Activated CD4-positive, alpha-beta memory T cell treated with anti-CD3 and anti-CD28 coated beads for 36 hours (primary cell): ENCODE results near the gene METRN. TPM values are rescaled to one million over a fixed set of nuclear protein-coding genes. Genes with fewer than 3 reads are reported as not detected.
A peak's percentile ranks its signal among the peaks of the same experiment; 100 is the strongest.

ENCODE experiments used
- CTCF ChIA-PET: fragments of 350-600 bp; sonication (Branson Sonifier 250); formaldehyde crosslinking; loops from one replicate; lab custom pipeline; 2021; ENCODE audit warnings: antibody characterized with exemption, inconsistent platforms; lab: Charles Lee
- POLR2A ChIA-PET: fragments of 350-600 bp; sonication (Branson Sonifier 250); formaldehyde crosslinking; loops from one replicate; lab custom pipeline; 2021; ENCODE audit warnings: antibody characterized with exemption; lab: Charles Lee
- DNase-seq: peaks from one replicate; pipeline ENCODE4 v3.0.0-alpha.2; 2020
- H3K27ac Mint-ChIP-seq: one replicate; pipeline ENCODE4 v1.8.0; 2021; ENCODE audit warnings: mixed read lengths
- H3K27me3 Mint-ChIP-seq: one replicate; pipeline ENCODE4 v1.8.0; 2021; ENCODE audit warnings: mixed read lengths
- H3K36me3 Mint-ChIP-seq: one replicate; pipeline ENCODE4 v1.8.0; 2021; ENCODE audit warnings: mixed read lengths
- H3K4me1 Mint-ChIP-seq: one replicate; pipeline ENCODE4 v1.8.0; 2021; ENCODE audit warnings: low read depth, mixed read lengths
- H3K4me3 Mint-ChIP-seq: one replicate; pipeline ENCODE4 v1.8.0; 2021; ENCODE audit warnings: mild to moderate bottlenecking, mixed read lengths
- H3K9me3 Mint-ChIP-seq: one replicate; pipeline ENCODE4 v1.8.0; 2021; ENCODE audit warnings: mixed read lengths
- intact Hi-C: fragments of 100-400 bp; cut with micrococcal nuclease; formaldehyde crosslinking; loops from one replicate; pipeline ENCODE4 v1.15.1; 2023
- total RNA-seq, 2 experiments: library from RNA; stranded (reverse); gene quantifications; one replicate each; pipeline ENCODE4 v1.2.3, GENCODE V29; 2021

METRN gene
- total RNA-seq, 2 experiments from 2014 or later, result 14.6 to 16.0 TPM

GRCh38 chr16:716200-716568 is 1.3 kb downstream of the METRN start:
- H3K4me1 Mint-ChIP-seq, result peaks cover 19% of the 10 kb centered on the region
- ChIA-PET CTCF (interaction anchor here (0.8 to 5.2 kb wide), 9 partner anchors 9 to 70 kb away, joined by 3 to 120 read pairs (median 9); partner anchors contain the start of genes CHTF18, CIAO3, HAGHL and RPUSD1), POLR2A (interaction anchor here (1.2 to 1.5 kb wide), 4 partner anchors 10 to 21 kb away, joined by 3 to 9 read pairs (median 6); partner anchors contain the start of genes CCDC78 and HAGHL)
- DNase-seq, result no peak
- peaks cover 9% of the 10 kb centered on the region for H3K27me3 Mint-ChIP-seq
- H3K36me3 Mint-ChIP-seq, result no peaks in the 10 kb centered on the region
- H3K27ac Mint-ChIP-seq, result no peak overlapping the region
- intact Hi-C loops, result loop anchor here (1.0 kb wide), 1 partner anchor 24 kb away; the partner anchor contains the start of gene CIAO3
- H3K4me3 Mint-ChIP-seq, result peak overlapping the region; percentile 37
- H3K9me3 Mint-ChIP-seq, result no peaks in the 10 kb centered on the region

- CTCF ChIA-PET, result interaction anchor here (0.9 to 5.2 kb wide), 6 partner anchors 11 to 70 kb away, joined by 3 to 120 read pairs (median 6); partner anchors contain the start of genes CHTF18, CIAO3, HAGHL and RPUSD1
- no peaks in the 10 kb centered on the region for H3K9me3 Mint-ChIP-seq
- no peaks in the 10 kb centered on the region for H3K36me3 Mint-ChIP-seq
- H3K4me3 Mint-ChIP-seq, result peak overlapping the region; percentile 37
- intact Hi-C loops, result loop anchor here (1.0 kb wide), 1 partner anchor 23 kb away; the partner anchor contains the start of gene CIAO3
- no peak overlapping the region for H3K27ac Mint-ChIP-seq
- H3K4me1 Mint-ChIP-seq, result peaks cover 19% of the 10 kb centered on the region
- H3K27me3 Mint-ChIP-seq, result peaks cover 7% of the 10 kb centered on the region
- DNase-seq, result no peak
- POLR2A ChIA-PET, result interaction anchor here (1.4 to 1.5 kb wide), 2 partner anchors 9 to 13 kb away, joined by 3 to 9 read pairs; partner anchors contain the start of genes CCDC78 and HAGHL
Observed at GRCh38 chr16:716768-717325, 1.9 kb downstream of the METRN start.

- no peak overlapping the region for H3K27ac Mint-ChIP-seq
- no peak for DNase-seq
- peaks cover 19% of the 10 kb centered on the region for H3K4me1 Mint-ChIP-seq
- POLR2A ChIA-PET, result no interaction called here
- no peaks in the 10 kb centered on the region for H3K9me3 Mint-ChIP-seq
- CTCF ChIA-PET, result interaction anchor here (0.6 kb wide), 1 partner anchor 18 kb away, joined by 4 read pairs; no protein-coding TSS in a partner anchor
- no peak overlapping the region for H3K4me3 Mint-ChIP-seq
- no peaks in the 10 kb centered on the region for H3K36me3 Mint-ChIP-seq
- intact Hi-C loops, result no loop called here
- peaks cover 7% of the 10 kb centered on the region for H3K27me3 Mint-ChIP-seq
Observed at GRCh38 chr16:717450-718245, 2.7 kb downstream of the METRN start.

- peaks cover 5% of the 10 kb centered on the region for H3K27me3 Mint-ChIP-seq
- no peak overlapping the region for H3K27ac Mint-ChIP-seq
- H3K9me3 Mint-ChIP-seq, result no peaks in the 10 kb centered on the region
- peaks cover 18% of the 10 kb centered on the region for H3K4me1 Mint-ChIP-seq
- no peak overlapping the region for H3K4me3 Mint-ChIP-seq
- ChIA-PET POLR2A (no interaction called here), CTCF (interaction anchor here (1.2 kb wide), 1 partner anchor 11 kb away, joined by 4 read pairs; no protein-coding TSS in a partner anchor)
- intact Hi-C loops, result no loop called here
- H3K36me3 Mint-ChIP-seq, result no peaks in the 10 kb centered on the region
- DNase-seq, result no peak
Observed at GRCh38 chr16:718389-718788, 3.5 kb downstream of the METRN start.

GRCh38 chr16:718922-719321 is 4.0 kb downstream of the METRN start:
- intact Hi-C loops, result no loop called here
- Mint-ChIP-seq H3K27me3 (peaks cover 5% of the 10 kb centered on the region), H3K9me3 (no peaks in the 10 kb centered on the region), H3K27ac (peak overlapping the region; percentile 65), H3K36me3 (no peaks in the 10 kb centered on the region), H3K4me3 (peak overlapping the region; percentile 39), H3K4me1 (peaks cover 18% of the 10 kb centered on the region)
- no peak for DNase-seq
- CTCF ChIA-PET, result interaction anchor here (1.2 to 2.9 kb wide), 4 partner anchors 11 to 66 kb away, joined by 4 to 33 read pairs (median 6); partner anchors contain the start of gene RHOT2
- POLR2A ChIA-PET, result no interaction called here

GRCh38 chr16:719815-720446 is 5.0 kb downstream of the METRN start:
- H3K9me3 Mint-ChIP-seq, result no peaks in the 10 kb centered on the region
- H3K27ac Mint-ChIP-seq, result peak overlapping the region; percentile 55
- H3K4me3 Mint-ChIP-seq, result peak overlapping the region; percentile 72

GRCh38 chr16:720447-720989 is 5.6 kb downstream of the METRN start:
- peak; percentile 76 for DNase-seq
- Mint-ChIP-seq H3K4me3 (peak overlapping the region; percentile 72), H3K36me3 (no peaks in the 10 kb centered on the region), H3K27me3 (peaks cover 5% of the 10 kb centered on the region), H3K27ac (peak overlapping the region; percentile 55), H3K4me1 (peaks cover 18% of the 10 kb centered on the region), H3K9me3 (no peaks in the 10 kb centered on the region)
- intact Hi-C loops, result loop anchor here (2.0 kb wide), 1 partner anchor 16 kb away; no protein-coding TSS in a partner anchor
- CTCF ChIA-PET, result interaction anchor here (0.8 to 3.0 kb wide), 9 partner anchors 8 to 67 kb away, joined by 3 to 33 read pairs (median 15); partner anchors contain the start of genes CHTF18, CIAO3, RHOT2 and RPUSD1
- POLR2A ChIA-PET, result interaction anchor here (0.8 to 2.6 kb wide), 7 partner anchors 15 to 68 kb away, joined by 3 to 14 read pairs (median 4); partner anchors contain the start of genes CHTF18, CIAO3 and RPUSD1

More at GRCh38 chr16:719815-720446, 5.0 kb downstream of the METRN start:
- intact Hi-C loops, result loop anchor here (2.0 kb wide), 1 partner anchor 17 kb away; no protein-coding TSS in a partner anchor
- H3K4me1 Mint-ChIP-seq, result peaks cover 18% of the 10 kb centered on the region
- ChIA-PET CTCF (interaction anchor here (0.6 to 3.0 kb wide), 11 partner anchors 8 to 68 kb away, joined by 3 to 33 read pairs (median 8); partner anchors contain the start of genes CHTF18, CIAO3, RHOT2 and RPUSD1), POLR2A (interaction anchor here (1.0 to 2.6 kb wide), 4 partner anchors 16 to 68 kb away, joined by 3 to 14 read pairs (median 6); partner anchors contain the start of genes CHTF18, CIAO3 and RPUSD1)
- H3K27me3 Mint-ChIP-seq, result peaks cover 5% of the 10 kb centered on the region
- no peak for DNase-seq
- no peaks in the 10 kb centered on the region for H3K36me3 Mint-ChIP-seq

GRCh38 chr16:720990-721764 is 6.3 kb downstream of the METRN start, which contains the start of gene ANTKMT:
TSS of gene ANTKMT (plus strand) at chr16:721146. CDS start at chr16:721275, 129 bp downstream.
- peak within 1 kb of the TSS; percentile 72 for H3K4me3 Mint-ChIP-seq
- peaks cover 17% of the 10 kb centered on the region for H3K4me1 Mint-ChIP-seq
- ChIA-PET CTCF (interaction anchor here (0.6 to 3.0 kb wide), 10 partner anchors 9 to 985 kb away, joined by 3 to 33 read pairs (median 12); partner anchors contain the start of genes CHTF18, CIAO3, MAPK8IP3 and RHOT2), POLR2A (interaction anchor here (0.8 to 2.6 kb wide), 7 partner anchors 9 to 67 kb away, joined by 3 to 14 read pairs (median 3); partner anchors contain the start of genes CHTF18, CIAO3 and RPUSD1)
- no peaks in the 10 kb centered on the region for H3K36me3 Mint-ChIP-seq
- H3K27ac Mint-ChIP-seq, result peak within 1 kb of the TSS; percentile 55
- H3K9me3 Mint-ChIP-seq, result no peaks in the 10 kb centered on the region
- intact Hi-C loops, result loop anchor here (2.0 kb wide), 1 partner anchor 16 kb away; no protein-coding TSS in a partner anchor
- H3K27me3 Mint-ChIP-seq, result peaks cover 4% of the 10 kb centered on the region
- peak; percentile 84 for DNase-seq

GRCh38 chr16:721765-722540 is 7.0 kb downstream of the METRN start:
- Mint-ChIP-seq H3K4me3 (no peak overlapping the region), H3K27me3 (no peaks in the 10 kb centered on the region), H3K36me3 (no peaks in the 10 kb centered on the region), H3K9me3 (no peaks in the 10 kb centered on the region), H3K27ac (no peak overlapping the region), H3K4me1 (peaks cover 14% of the 10 kb centered on the region)
- intact Hi-C loops, result loop anchor here (2.0 kb wide), 1 partner anchor 15 kb away; no protein-coding TSS in a partner anchor
- ChIA-PET POLR2A (interaction anchor here (0.8 to 2.6 kb wide), 5 partner anchors 9 to 31 kb away, joined by 3 to 14 read pairs (median 4); partner anchors contain the start of gene CIAO3), CTCF (interaction anchor here (0.6 to 3.0 kb wide), 9 partner anchors 8 to 984 kb away, joined by 3 to 33 read pairs (median 15); partner anchors contain the start of genes CHTF18, CIAO3, MAPK8IP3 and RPUSD1)
- no peak for DNase-seq
